ENCODE data around the gene SAMD8.

DNA sequence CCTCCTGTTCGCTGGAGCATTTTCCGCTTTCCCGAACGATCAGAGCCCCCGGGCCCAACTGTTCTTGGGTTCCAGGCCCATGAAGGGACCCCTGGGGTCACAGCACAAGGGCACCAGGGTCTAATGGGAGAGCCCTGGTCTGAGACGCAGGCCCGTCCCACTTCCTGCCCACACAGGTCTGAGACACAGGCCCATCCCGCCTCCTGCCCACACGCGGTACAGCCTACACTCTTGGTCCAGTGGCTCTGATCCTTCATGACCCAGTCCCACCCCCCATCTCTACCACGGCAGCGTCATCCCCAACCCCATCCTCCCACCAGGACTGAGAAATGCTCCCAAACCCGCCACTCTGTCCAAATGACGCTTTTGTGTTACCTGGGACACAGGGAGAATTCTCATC, 38.7 kb upstream of the SAMD8 start:
- TF ChIP-seq, protein P1, sequence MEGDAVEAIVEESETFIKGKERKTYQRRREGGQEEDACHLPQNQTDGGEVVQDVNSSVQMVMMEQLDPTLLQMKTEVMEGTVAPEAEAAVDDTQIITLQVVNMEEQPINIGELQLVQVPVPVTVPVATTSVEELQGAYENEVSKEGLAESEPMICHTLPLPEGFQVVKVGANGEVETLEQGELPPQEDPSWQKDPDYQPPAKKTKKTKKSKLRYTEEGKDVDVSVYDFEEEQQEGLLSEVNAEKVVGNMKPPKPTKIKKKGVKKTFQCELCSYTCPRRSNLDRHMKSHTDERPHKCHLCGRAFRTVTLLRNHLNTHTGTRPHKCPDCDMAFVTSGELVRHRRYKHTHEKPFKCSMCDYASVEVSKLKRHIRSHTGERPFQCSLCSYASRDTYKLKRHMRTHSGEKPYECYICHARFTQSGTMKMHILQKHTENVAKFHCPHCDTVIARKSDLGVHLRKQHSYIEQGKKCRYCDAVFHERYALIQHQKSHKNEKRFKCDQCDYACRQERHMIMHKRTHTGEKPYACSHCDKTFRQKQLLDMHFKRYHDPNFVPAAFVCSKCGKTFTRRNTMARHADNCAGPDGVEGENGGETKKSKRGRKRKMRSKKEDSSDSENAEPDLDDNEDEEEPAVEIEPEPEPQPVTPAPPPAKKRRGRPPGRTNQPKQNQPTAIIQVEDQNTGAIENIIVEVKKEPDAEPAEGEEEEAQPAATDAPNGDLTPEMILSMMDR (IDR thresholded peaks at IDR 0.05), result no peak
- no peak for TF ChIP-seq POLR2A (IDR thresholded peaks at IDR 0.05)
